Right hindlimb (tissue), 1 donor: ENCODE results near the gene CABLES1.
"Not testable (repeated sequence)": the region's sequence is repeated elsewhere in the genome, so short reads cannot be mapped to it uniquely, and the experiment has no call there.

Source experiments
- DNase-seq: peaks from one replicate; pipeline ENCODE4 v3.0.0-alpha.2; 2018

Gene CABLES1

DNA sequence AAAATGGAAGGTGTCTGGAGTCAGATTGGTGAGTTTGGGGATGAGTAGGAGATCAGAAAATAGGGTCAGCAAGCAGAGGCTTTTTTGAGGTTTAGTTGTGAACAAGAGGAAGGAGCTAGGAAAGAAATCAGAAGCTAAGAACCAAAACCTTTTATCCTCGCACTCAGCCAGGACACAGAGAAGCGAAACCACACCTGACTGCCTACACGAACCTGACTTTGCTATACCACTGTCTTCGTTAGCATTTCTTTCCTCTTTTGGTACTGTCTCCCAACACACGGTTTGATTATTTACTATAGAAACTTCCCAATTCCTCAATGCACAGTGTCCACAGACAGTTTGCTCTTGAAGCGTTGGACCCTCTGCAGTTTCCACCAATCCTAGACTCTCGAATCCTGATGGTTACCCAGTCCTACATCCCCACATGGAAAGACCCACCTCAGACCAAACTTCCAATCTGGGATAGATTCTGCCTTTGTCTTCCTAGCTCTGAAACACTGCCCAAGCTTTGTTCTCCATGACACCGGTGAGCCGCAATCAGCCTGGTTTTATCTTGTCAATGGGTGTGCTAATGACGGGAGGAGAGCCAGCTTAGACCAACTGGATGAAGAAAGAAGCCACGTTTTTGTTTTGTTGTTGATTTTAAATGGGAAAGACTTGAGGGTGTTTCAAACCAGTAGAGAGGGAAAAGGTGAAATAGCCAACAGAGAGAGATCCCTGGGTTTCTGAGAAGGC, 137.4 kb downstream of the CABLES1 start:
- DNase-seq = no peak

DNA sequence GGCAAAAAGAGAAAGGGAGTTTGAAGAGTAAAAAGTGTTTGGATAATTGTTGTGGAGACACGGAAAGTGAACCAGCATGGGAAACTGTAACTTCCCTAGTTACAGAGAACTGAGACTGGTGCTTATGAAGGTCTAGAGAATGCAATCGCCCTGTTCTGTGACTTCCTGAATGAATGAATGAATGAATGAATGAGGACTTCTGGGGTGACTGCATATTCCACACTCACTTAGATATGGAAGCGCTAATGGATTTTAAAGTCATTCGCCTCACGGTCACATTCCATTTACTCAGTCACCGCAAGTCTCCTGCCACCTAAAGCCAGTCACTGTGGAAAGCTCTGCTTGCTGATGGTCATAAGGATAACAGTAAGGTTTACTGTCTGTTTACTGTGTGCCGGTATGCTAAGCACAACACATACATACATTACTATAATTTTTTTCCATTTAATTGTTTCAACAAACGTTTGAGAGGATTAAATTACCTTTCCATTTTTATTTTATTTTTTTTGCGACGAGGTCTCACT, 138.2 kb downstream of the CABLES1 start:
- no peak for DNase-seq

DNA sequence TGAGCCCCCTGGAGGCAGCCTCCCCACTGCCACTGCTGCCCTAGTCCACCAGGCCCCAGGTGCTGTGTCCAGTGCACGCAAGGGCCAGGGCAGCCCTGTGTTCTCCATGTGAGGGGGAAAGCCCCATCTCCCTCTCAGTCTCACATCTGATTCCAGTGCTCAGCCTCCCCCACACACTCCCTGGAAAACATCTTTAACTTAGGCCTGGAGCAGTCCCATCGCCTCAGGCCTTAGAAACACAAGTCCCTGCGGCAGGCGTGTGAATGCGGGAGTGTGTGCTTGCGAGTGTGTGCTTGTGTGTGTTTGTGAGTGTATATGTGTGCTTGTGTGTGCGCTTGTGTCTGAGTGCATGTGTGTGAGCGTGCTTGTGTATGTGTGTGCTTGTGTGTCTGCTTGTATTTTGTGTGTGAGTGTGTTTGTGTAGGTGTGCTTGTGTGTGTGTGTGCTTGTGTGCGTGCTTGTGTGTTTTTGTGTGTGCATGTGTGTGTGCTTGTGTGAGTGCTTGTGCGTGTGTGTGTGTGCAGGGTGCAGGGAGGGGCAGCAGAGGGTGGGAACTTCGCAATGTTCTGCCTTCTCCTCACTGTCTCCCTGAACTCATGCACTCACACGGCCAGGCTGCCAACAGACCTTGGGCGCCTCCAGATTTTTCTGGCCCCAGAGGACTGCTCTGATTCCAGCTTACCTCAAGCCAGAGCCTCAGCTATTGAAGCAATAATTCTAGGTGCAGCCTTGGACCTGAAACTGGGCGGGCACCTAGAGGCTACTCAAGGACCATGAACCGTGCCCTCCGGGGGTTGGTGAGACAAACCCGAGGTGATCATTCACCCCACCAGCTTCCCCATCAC, 139.6 kb downstream of the CABLES1 start:
- DNase-seq = no peak

DNA sequence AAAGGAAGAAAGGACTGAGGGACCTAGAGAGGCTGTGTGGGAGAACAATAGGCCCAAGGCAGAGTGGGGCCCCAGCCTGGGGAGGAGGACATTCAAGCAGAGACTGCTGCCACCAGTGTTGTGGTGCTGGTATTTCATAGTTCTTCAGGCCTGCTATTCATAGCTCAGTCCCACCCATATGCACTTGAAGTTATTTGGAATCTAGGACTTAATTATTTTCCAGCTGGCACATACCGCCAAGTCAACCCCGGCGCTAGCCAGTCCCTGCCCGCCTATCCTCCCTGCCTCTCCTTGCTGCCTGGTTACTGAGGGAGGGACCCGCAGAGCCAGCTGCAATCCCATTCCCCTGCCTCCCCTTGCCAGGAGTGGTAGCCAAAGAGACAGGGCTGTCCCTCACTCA, 141.2 kb downstream of the CABLES1 start:
- DNase-seq = peak; percentile 52

DNA sequence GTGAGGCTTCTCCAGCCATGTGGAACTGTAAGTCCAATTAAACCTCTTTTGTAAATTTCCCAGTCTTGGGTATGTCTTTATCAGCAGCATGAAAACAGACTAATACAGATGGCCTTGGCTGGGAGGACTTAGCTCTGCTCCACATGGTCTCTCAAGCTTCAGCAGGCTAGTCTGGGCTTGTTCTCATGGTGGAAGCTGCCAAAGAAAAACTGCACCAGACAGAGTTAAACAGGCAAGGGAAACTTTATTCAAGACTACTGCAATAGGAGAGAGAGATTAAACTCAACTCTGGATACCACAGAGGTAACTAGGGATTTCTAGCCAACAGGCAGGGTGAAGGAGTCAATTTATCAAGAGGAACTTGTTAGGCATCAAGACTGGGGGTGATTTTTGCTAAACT, 142.1 kb downstream of the CABLES1 start:
- DNase-seq = no peak

DNA sequence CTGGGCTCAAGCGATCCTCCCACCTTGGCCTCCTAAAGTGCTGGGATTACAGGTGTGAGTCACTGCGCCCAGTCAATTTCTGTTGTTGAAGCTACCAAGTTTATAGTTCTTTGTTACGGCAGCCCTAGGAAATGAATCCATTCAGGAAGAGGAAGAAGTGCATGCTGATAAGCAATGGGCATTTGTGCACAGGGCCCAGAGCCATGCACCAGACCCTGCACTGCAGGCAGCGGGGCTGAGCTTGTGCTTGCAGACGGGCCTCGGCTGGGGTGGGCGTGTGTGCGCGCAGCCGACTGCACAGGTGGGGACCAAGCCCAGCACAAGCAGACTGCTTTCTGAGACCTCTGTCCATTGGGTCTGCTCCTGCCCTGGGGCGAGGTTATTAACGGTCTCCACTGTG, 144.6 kb downstream of the CABLES1 start:
- no peak for DNase-seq

DNA sequence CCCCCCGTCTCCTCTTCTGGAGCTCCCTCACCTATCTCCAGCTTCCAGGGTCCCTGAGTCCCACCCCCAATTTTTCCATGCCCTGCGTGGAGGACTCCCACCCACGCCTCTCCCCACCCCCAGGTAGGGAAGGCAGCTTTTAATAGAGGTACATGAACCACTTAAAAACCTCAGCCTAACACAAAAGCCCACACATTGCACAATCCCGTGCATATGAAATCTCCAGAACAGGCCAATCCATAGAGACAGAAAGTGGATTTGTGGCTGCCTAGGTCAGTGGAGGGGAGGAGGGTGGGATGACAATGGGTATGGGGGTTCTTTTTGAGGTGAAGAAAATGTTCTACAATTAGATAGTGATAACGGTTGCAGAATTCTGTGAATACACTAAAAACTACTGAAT, 145.6 kb downstream of the CABLES1 start:
- DNase-seq = no peak

DNA sequence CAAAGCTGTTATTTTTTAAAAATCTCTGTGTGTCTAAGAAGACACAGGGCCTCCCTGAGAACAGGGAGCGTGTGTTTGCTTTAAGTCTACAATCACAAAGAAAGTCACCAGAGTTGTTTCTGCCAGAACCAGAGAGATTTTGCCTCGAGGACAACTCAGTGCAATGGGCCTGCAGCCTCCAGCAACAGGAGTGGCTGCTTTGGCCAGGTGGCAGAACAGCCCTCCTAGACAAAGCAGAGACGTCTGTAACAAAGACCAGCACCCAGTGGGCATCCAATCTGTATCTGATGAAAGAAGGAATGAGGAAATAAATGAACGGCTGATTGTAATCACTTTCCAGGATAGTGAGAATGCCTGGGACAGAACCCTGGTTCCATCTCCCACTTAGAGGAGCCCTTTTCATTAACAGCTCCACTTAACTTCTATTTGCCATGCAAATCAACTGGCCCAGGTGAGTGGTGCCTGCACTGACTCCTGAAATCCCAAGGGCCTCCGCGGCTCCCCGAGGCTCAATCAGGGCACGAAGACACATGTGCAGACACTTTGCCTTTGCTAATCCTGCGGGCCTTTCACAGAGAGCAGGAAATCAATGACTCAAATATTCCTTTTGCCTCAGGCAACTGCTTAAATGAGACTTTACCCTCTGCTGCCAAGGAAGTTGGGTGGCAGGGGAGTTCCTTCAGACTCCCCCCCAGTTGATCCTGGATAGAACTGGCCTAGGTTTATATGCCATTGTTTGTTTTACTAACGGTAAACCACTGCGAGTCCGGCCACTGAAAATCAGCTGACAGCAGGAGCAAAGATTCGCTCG, 146.5 kb downstream of the CABLES1 start:
- no peak for DNase-seq

DNA sequence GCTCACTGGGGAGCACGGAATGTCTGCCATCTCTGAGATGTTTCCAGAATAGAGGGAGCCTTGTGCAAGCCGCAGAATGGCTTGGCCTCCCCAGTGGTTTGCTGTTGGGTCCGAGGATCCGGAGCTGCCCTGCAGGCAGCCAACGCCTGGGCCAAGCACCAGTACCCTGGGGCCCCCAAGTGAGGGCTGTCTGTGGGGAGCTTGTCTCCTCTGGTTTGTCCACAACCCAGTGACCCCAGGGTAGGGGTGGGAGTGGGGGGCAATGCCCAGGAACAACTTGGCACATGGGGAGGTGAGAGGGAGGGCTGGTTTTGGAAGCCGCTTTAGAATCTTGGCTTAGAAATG, 147.1 kb downstream of the CABLES1 start:
- DNase-seq = no peak

DNA sequence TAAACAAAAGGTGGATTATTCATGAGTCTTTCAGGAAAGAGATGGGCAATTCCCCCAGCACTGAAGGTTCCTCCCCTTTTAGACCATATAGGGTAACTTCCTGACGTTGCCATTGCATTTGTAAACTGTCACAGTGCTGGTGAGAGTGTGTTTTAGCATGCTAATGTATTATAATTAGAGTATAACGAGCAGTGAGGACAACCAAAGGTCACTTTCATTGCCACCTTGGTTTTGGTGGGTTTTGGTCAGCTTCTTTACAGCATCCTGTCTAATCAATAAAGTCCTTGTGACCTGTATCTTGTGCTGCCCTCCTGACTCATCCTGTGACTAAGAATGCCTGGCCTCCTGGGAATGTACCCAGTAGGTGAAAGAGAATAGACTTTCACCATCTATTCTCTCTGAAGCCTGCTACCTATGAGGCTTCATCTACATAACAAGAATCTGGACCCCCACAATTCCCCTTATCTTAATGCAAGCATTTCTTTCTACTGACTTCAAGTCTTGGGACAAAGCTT, 148.7 kb downstream of the CABLES1 start:
- no peak for DNase-seq

DNA sequence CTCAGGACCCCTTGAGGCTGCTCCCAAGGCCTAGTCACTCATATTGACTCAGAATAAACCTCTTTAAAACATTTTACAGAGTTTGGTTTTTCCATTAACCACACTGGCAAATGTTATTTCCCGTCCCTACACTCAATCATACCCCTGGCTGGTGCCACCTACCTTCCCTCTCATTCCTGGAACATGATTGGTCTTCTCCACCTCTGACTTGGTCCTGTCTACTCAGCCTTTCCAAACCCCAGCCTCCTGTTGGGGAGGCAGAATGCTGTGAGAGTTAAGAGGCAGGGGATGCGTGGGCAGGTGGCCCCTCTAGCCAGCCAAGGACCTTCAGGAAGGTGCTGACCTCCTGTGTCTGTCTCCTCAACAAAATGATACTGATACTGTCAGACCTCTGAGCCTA, 149.3 kb downstream of the CABLES1 start:
- DNase-seq = no peak

DNA sequence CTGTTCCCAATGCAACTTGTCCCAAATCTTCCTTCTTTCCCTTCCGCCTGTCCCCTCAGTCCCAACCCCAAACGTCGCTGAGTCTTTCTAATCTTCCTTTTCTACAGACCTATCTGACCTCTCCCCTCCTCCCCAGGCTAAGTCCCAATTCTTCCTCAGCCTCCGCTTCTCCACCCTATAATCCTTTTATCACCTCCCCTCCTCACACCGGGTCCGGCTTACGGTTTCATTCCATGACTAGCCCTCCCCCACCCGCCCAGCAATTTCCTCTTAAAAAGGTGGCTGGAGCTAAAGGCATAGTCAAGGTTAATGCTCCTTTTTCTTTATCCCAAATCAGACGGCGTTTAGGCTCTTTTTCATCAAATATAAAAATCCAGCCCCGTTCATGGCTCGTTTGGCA, 150.3 kb downstream of the CABLES1 start:
- DNase-seq = not testable (repeated sequence)

DNA sequence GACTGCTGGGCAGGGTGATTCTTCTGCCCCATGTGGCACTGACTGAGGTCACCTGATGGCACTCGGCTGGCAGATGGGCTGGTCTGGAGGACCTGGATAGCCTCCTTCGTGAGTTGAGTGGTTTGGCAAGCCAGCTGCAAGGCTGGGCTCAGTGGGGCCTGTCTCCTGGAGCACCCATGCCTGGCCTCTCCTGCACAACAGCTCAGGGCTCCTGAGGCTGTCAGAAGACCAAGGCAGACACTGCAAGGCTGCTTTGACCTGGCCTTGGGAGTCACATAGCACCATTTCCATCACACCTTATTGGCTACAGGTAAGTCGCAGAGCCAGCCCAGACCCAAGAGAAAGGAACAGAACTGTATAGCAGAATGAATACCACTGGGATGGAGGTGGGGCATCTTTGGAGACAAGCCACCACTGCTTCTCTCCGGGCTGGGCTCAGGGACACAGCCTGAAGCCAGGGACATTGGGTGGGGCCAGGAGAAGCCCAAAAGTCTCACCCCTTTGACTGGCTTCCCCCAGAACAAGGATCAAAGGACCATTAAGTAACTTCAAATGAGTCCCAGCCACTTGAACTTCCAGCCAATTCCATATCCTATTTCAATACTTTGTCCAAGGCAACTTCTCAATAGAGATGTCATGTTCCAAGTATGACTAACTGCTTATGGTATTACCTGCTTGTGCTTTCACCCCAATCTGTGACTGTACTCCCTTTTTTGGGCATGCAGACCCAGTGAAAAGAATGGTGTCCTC, 156.3 kb downstream of the CABLES1 start:
- no peak for DNase-seq

DNA sequence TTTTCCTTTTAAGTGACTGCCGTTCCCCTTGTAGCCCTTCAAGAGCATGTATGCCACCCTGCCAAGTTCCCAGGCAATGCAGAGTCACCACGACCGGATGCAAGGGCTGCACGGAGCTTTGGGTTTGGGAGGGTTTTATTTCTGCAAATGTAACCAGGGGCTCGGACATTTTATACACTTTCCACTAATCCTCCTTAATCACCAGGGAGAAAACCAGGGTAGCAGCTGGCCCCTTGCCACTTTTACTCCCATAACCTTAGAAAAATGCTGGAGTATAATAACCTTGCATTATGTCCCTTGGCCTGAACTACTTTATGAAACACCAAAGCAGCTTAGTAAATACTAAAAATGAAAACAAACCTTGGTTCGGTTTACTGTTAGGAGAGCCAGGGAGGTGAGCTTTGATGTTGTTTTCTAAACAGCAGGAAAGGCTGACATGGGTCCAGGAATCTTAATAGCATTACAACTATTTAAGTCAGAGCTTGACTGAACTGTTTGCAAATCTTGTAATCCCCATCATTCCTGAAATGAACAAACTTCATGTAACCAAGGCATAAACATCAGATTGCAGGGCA, 165.0 kb downstream of the CABLES1 start:
- no peak for DNase-seq

DNA sequence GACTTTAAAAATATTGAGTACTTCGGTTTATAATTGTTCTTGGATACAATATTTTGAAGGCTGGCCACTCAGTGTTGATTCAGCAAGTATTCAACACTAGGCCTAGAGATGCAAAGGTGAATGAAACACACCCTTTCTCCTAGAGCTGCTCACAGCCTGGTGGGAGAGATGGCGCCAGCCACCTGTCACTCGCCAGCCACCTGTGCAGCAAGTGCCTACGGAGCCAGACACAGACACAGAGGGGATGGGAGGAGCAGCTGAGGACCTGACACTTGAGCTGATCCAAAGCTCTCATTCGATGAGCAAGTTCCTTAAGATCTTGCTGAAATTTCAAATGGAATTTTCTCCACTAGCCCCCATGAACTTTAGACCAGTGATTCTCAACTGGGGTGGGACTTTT, 166.7 kb downstream of the CABLES1 start:
- DNase-seq = no peak

DNA sequence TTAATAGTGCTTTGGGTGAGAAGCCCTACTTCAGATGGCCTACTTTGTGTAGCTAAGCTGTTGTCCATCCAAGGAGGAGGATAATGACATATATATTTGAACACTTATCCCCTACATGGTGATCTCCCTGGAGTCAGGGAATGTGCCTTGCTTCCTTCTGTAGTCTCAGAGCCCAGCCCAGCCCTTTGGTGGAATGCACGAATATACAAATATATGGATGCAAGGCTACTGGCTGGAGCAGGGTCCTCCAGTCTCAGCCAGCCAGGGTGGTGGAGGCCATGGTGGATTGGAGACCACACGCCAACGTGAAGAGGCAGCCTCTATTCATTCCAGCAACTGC, 167.2 kb downstream of the CABLES1 start:
- DNase-seq = no peak

DNA sequence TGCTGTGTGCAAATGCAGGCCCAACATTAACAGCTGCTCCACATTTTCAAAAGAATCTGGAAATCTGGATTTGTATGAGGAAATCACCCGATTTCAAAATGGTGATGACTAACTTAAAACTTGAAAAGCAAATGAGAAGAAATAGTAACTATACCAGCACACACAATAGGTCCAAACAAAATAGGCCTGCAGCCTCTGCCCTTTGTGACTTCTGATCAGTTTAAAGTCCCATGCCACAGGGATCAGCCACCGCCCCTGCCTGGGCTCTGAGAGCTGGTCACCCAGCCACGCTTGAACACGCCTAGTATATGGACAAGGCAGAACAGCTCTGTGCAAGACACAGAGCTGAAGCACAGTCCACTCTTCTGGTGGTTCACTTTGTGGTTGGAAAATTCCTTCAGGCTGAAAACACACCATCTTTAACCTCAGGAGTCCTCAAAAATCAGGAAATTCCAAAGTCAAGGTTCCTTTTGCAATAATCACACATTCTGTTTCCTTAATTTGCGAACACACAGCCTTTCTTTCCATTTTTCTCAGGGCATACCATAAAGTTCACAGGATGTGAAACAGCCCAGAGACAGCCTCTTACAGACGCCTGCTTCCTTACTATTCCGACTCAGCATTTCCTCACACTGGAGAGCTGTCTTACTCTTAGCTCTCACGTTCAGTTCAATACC, 167.7 kb downstream of the CABLES1 start:
- DNase-seq = no peak

DNA sequence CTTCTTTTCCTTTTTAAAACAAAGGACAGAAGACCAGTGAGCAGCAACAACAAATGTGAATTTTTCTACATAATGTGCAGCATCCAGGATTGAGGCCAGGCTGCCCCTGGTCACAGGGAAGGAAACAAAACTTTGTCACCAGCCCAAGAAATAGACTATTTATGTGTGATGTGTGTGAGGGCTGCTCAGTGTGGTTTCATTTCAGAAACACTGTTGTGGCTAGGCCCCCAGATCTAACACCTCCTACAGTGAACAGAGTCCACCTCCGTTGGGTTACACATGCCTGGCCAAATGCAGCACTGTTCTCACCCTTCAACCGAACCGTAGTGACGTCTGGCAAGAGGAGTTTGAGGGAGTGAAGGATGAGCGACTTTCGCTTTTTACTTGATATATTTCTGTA, 171.5 kb downstream of the CABLES1 start:
- no peak for DNase-seq

DNA sequence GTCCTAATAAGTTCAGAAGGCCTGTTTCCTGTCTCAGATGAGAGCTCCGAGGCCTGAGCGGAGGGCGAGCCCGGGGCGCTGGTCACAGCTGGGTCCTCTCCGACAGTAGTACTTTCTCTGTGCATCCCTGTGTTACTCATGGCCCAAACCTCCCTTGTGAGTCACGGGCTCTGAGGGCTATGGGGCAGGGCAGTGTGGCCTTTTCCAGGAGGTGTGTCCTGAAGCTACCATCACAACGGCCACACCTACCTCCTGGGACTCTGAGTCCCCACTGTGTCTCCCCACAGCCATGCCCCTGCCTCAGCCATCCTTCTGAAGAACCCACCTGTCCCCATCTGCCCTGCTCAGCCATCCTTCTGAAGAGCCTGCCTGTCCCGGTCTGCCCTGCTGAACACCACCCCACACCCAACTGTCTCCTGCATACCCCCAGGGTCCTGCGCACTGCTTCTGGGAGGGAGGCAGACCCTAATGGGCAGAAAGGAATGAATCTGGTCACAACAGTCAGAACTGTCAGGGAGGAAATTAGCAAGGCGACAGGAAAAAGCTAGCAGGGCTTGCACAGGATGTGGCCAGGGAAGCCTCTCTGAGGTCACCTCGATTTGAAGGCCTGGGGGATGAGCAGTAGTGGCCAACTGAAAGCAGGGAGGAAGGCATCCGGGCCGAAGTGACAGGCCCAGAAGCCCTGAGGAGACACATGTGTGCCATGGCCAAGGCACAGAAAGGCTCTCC, 172.4 kb downstream of the CABLES1 start:
- no peak for DNase-seq
